ENCODE results near the gene CDC42BPG.

GRCh38 chr11:64841592-64842365, 2.7 kb downstream of the CDC42BPG start:
- TF ChIP-seq POLR2A (IDR thresholded peaks at IDR 0.05) = no peak
- TF ChIP-seq CTCF (IDR thresholded peaks at IDR 0.05) = no peak

Measured in heart left ventricle (tissue), 13 donors.